ENCODE data around the gene PARD3.
"Not testable (repeated sequence)": the region's sequence is repeated elsewhere in the genome, so short reads cannot be mapped to it uniquely, and the experiment has no call there.

Gene PARD3

GRCh38 chr10:34439386-34439785 is 375.7 kb downstream of the PARD3 start:
- DNase-seq: not testable (repeated sequence)

GRCh38 chr10:34438741-34439140 is 376.4 kb downstream of the PARD3 start:
- no peak for DNase-seq

GRCh38 chr10:34437906-34438305 is 377.2 kb downstream of the PARD3 start:
- no peak for DNase-seq

DNA sequence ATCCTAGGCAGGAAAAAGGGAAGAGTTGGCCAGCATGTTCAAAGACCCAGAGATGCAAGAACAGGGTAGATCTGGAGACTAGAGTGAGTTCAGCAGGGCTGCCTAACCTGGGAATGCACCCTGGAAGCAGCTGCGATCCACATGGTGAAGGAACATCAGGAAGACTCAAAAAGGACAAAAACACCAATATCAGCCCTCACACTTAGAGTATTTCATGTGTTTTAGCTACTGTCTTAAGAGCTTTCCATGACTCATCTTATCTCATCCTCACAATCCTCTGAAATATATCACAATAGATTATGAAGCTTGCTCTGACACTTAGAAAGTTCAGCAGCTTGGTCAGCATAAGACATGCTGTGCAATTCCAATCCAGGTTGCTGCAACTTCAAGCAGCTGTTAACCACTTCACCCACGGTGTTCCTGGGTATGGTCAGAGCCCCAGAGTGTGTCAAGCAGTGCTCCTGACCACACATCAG is 380.9 kb downstream of the PARD3 start:
- no peak for DNase-seq

DNA sequence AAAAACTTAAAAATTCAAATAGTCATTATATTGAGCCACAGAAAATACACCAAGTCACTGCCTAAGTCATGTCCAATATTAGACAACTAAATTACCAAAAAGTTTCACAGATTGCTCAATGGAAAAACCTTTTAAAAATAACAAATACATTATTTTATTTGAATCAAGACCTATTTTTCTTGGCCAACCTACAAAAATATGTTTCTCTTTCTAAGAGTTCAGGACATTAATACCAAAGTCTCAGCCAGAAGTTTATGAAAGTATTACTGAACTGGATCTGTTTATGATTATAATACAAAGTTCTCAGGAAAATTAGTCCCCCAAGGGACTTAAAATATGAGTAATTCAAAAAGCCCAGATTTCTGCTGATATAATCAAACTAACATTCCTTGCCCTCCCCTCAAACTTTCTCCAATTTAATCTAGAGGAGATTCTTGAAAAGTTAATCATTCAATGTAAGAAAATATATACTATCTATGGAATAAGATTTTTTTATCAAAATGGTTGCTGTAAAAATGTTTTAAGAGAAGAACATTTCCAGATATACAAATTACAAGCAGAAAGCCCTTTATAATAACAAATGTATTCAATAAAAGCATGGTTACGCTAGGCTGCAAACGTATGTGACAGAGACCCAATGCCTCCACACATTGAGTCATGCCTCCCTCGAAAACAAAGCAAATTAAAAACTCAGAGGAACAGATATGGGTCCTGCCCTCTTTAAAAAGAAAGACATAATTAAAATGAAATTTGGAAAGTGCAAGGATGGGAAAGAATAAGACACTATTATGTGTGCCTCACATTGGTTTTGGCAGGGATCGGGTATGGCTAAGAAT is 381.6 kb downstream of the PARD3 start:
- DNase-seq: peak in 1 of 2 experiments; percentile 10

- DNase-seq: no peak
Measured at GRCh38 chr10:34432589-34432988, 382.5 kb downstream of the PARD3 start.

DNA sequence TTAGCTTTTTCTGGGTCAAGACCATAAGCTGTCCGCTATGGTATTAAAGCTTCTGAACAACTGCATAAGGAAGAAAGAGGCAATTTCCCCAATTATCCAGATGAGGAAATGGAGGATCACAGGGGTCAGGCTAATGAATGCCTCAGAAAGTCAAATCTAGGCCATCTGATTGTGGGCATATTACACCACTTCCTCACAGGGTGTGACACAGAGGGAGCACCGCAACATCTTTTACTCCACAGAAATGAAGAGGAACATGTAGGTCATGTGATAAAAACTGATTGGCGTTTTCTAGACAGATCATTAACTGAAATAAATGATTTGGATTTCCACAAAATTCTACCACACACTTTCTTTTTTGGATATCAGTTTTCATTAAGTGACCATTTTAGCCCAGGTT is 384.4 kb downstream of the PARD3 start:
- no peak for DNase-seq

DNA sequence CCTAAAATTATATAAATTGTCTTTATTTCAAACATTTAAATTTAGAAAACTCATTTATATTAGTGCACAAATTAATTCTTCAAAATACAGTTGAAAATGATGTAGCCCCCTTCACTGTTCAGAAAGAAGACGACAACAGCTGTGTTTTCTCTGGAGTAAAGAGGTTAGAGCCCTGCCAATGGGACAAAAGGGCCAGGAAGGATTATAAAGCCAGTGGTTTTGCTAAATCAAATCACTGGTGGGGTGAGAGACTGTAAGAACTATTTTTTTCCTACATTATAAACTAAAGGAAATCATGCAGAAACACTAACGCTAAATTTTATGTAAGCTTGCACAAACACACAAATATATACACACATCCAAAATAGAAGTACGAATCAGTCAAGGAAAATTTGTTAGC is 386.6 kb downstream of the PARD3 start:
- no peak for DNase-seq

DNA sequence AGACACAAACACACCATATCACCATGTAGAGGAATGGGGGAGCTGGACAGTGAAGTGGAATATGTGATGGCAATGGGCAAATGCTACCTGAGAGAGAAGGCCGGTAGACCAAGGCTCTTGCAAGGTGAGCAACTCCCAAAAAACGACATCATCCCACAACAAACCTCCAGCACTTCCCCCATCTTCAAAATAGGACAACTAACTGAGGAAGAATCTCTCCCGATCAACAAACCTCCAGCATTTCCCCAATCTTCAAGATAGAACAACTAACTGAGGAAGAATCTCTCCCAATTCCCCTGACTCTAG is 387.2 kb downstream of the PARD3 start:
- no peak for DNase-seq

GRCh38 chr10:34427158-34427910 is 387.8 kb downstream of the PARD3 start:
- not testable (repeated sequence) for DNase-seq

GRCh38 chr10:34426538-34427157 is 388.4 kb downstream of the PARD3 start:
- not testable (repeated sequence) for DNase-seq

DNA sequence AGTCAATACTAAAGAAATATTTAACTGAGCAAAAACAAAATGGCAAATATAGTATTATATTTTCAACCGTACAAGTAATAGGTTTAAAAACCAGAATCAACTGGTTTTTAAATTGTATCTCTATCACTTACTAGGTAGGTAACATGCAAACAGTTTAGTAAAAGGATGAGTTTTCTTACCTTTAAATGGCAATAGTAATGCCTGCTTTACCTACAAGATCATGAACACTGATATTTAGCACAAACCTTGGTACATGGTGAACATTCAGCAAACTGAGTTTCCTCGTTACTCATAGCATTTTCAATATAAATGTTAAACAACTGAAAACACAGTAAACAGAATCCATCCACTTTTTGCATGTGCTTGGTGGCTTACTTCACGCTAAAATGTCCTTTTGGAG is 389.1 kb downstream of the PARD3 start:
- DNase-seq: no peak

- DNase-seq: no peak
Measured at GRCh38 chr10:34423673-34424625, 391.1 kb downstream of the PARD3 start.

DNA sequence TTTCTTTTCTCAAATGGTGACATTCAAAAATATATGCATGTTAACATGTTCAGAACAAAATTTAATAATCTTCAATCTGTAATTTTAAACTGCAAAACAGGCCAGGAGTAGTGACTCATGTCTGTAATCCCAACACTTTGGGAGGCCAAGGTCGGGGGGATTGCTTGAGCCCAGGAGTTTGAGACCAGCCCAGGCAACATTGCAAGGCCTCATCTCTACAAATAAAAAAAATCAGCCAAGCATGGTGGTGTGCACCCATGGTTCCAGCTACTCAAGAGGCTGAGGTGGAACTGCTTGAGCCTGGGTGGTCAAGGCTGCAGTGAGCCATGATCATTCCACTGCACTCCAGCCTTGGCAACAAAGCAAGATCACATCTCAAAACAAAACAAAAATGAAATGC is 394.3 kb downstream of the PARD3 start:
- DNase-seq: no peak

DNA sequence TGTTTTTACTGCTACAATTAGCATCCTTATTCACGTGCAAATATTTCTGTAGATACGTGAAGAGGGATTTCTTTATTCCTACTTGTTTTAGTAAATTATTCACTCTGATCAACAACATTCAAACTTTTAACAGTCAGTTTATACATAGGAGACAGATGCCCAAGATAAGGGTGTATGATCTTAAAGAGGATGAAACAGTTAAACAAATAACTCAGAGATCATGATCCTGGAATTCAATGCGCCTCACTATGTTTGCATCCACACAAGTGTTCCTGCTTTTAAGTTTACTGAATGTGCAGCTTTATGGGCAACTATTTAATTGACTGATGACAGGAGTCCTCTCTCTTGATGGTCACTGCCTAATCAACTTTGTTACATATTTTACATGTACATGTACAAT is 394.8 kb downstream of the PARD3 start:
- no peak for DNase-seq

DNA sequence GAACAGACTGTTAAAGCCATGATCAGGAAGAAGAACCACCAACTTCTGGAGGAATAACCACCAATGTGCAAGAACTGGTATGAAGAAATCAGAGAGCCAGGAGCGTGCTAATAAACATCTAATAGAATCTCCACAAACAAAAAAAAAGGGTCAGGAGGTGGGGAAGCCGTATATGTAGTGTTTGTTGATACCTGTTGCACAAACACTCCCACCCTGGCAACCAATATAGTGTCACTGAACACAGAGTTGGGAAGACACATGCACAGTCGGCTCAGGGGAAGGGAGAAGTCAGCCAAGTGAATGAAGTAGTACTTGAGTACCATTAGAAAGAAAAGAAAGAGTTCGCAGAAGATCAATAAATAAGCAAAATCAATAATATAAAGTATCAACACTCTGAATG is 400.1 kb downstream of the PARD3 start:
- DNase-seq: no peak

DNA sequence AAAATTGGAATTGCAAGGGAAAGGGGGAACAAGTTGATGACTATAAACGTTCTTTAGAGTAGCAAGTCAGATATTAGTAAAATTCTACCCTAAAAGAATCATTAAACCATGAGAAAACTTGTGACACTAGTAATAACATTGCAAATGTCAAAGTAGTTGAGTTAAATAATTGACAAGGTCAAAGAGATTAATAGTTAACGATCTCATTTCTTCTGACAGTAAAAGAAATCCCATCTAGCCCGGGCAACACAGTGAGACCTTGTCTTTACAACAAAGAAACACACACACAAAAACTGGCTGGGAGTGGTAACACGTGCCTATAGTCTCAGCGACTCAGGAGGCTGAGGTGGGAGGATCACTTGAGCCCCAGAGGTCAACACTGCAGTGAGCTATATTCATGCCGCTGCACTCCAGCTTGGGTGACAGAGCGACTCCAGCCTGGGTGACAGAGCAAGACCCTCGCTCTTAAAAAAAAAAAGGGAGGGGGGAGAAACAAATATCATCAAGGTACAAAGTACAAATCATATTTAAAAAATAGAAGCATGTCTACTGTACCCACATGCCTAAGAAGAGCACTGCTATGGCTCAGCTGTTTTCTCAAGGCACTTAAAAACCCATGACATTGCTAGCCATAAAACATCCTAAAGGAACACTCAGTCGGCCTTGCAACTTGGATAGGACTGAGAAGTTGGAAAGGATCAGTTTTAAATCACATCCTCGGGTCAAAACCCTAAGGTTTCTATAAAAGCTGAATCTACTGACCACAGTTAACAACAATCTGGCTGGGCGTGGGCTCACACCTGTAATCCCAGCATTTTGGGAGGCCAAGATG is 401.1 kb downstream of the PARD3 start:
- no peak for DNase-seq

DNA sequence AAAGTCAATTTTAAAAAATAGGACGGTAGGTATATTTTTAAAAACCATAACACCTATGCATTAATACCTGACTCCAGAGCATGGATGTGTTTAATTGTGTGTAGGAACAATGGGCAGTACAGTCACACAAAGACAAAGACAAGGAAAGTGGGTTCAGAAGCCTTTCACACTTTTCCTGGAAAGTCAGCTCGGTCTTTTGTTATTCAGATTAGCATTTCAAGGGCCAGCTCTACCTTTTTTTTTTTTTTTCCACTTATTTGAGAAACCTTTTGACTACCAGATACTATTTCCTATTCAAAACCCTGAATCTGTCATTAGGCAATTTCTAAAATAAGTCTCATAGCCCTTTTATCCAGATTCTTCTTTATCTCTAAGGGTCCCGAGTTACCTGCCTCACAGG is 401.9 kb downstream of the PARD3 start:
- no peak for DNase-seq

- no peak for DNase-seq
Measured at GRCh38 chr10:34408956-34409355, 406.1 kb downstream of the PARD3 start.

- no peak for DNase-seq
Measured at GRCh38 chr10:34408381-34408780, 406.7 kb downstream of the PARD3 start.

- DNase-seq: peak in 1 of 2 experiments; percentile 42
Measured at GRCh38 chr10:34407324-34407805, 407.7 kb downstream of the PARD3 start.
